Measurements from ENCODE around the gene ELF2.
"Not testable (repeated sequence)": the region's sequence is repeated elsewhere in the genome, so short reads cannot be mapped to it uniquely, and the experiment has no call there.

GRCh38 chr4:139213633-139214032, 36.6 kb upstream of the ELF2 start:
- not testable (repeated sequence) for TF ChIP-seq CTCF (conservative IDR thresholded peaks at IDR 0.05); ZFX (IDR thresholded peaks at IDR 0.05)

All from C4-2B (cell line).